Measurements from ENCODE around the gene CISTR.

GRCh38 chr12:53734425-53734824 is 17.4 kb downstream of the CISTR start:
- TF ChIP-seq CTCF (IDR thresholded peaks at IDR 0.05) (no peak), POLR2A (IDR thresholded peaks at IDR 0.05) (no peak), EP300 (IDR thresholded peaks at IDR 0.05) (no peak)
